Thoracic aorta (tissue), 2 donors: ENCODE data around the gene STK33. TPM values are rescaled to one million over a fixed set of nuclear protein-coding genes. Genes with fewer than 3 reads are reported as not detected.

Experiments
- ATAC-seq: fragments of 150-250 bp; one replicate; pipeline ENCODE4 v1.8.0; 2017; ENCODE audit warnings: low read depth; ENCODE audit not compliant: insufficient number of reproducible peaks, low FRiP score
- DNase-seq: peaks from one replicate; pipeline ENCODE4 v3.0.0-alpha.2; 2020; ENCODE audit warnings: low spot score
- H3K27ac ChIP-seq, 2 donors: fragments of 200-600 bp; sonication (generic); 1 replicate in 1 of 2; 2 replicates in 1 of 2; pipeline ENCODE4 v1.5.1; 2016; ENCODE audit warnings: mild to moderate bottlenecking in 2 of 2, moderate library complexity in 2 of 2
- H3K27me3 ChIP-seq: fragments of 200-600 bp; sonication (generic); replicated peaks from 2 replicates; pipeline ENCODE4 v1.6.0; 2016; ENCODE audit warnings: mild to moderate bottlenecking; ENCODE audit not compliant: insufficient read depth
- H3K36me3 ChIP-seq: fragments of 200-600 bp; sonication (generic); one replicate; pipeline ENCODE4 v1.5.1; 2016
- H3K4me1 ChIP-seq, 2 donors: fragments of 200-600 bp; sonication (generic); 1 replicate in 1 of 2; 2 replicates in 1 of 2; pipeline versions ENCODE4 v1.5.1 to v1.6.0; 2016; ENCODE audit warnings: low read depth in 2 of 2, mild to moderate bottlenecking in 1 of 2; ENCODE audit not compliant: control insufficient read depth in 1 of 2
- H3K4me3 ChIP-seq: fragments of 200-600 bp; sonication (generic); 2 replicates; pipeline ENCODE4 v1.5.1; 2016; ENCODE audit warnings: mild to moderate bottlenecking
- H3K9me3 ChIP-seq: fragments of 200-600 bp; sonication (generic); 2 replicates; pipeline ENCODE4 v1.5.1; 2016
- total RNA-seq, 2 donors: library from RNA; depleted of rRNA; stranded (reverse); fragments of >200 nt; gene quantifications; one replicate each; pipeline versions ENCODE4 v1.1.0 to v1.2.3, GENCODE V29; 2016
- TF ChIP-seq, protein P1 (sequence below): fragments of 200-600 bp; sonication (generic); IDR thresholded peaks from one replicate; pipeline ENCODE4 v1.5.1; 2019; ENCODE audit warnings: antibody characterized with exemption

The STK33 gene
- total RNA-seq, 2 donors from 2014 or later, result 1.3 TPM; not detected in 1

DNA sequence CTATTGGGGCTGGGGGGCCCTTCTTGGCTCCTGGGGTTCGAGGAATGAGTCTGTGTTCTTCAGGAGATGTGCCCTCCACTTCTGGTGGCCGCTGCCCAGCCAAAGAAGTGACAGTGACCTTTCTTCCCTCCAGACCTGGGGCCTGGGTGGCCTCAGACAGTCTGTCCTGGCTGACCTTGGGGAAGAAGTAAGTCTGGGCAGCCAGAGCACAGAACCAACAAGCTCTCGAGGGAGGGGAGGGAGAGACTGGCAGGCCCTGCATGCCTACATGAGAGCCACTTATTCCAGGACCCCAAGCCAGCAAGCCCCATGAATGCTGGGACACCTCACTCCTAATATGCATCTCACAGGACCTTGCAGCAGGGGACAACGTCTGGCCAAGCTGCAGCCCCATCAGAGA lies 27.1 kb upstream of the STK33 start:
- H3K9me3 ChIP-seq, result no peaks in the 10 kb centered on the region
- H3K36me3 ChIP-seq, result peaks cover 49% of the 10 kb centered on the region
- no peak overlapping the region for H3K4me3 ChIP-seq
- DNase-seq (no peak), ATAC-seq (no peak)
- no peaks in the 10 kb centered on the region for H3K27me3 ChIP-seq
- TF ChIP-seq, protein P1, sequence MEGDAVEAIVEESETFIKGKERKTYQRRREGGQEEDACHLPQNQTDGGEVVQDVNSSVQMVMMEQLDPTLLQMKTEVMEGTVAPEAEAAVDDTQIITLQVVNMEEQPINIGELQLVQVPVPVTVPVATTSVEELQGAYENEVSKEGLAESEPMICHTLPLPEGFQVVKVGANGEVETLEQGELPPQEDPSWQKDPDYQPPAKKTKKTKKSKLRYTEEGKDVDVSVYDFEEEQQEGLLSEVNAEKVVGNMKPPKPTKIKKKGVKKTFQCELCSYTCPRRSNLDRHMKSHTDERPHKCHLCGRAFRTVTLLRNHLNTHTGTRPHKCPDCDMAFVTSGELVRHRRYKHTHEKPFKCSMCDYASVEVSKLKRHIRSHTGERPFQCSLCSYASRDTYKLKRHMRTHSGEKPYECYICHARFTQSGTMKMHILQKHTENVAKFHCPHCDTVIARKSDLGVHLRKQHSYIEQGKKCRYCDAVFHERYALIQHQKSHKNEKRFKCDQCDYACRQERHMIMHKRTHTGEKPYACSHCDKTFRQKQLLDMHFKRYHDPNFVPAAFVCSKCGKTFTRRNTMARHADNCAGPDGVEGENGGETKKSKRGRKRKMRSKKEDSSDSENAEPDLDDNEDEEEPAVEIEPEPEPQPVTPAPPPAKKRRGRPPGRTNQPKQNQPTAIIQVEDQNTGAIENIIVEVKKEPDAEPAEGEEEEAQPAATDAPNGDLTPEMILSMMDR, result no peak
- no peaks in the 10 kb centered on the region for H3K4me1 ChIP-seq
- no peak overlapping the region for H3K27ac ChIP-seq

DNA sequence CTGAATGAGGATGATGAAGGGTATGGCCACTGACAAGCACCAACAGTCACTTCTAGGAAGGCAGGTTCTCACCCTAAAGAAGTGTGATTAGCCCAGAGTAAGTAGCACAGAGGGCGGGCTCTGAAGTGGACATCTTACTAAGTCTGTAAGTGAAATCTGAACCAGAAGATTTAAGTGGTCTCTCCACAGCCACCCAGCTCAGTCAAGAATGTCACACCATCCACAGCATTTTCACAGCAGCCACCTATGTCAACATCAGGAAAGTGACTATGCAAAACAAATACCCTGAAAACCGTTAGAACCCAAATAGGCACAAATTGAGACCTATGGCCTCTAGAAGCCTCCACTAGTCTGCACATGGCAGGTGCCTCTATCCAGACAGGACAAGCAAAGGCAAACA lies 23.0 kb upstream of the STK33 start:
- Histone ChIP-seq H3K4me1 (no peaks in the 10 kb centered on the region), H3K9me3 (no peaks in the 10 kb centered on the region), H3K27me3 (no peaks in the 10 kb centered on the region), H3K4me3 (no peak overlapping the region), H3K27ac (no peak overlapping the region), H3K36me3 (peaks cover 29% of the 10 kb centered on the region)
- ATAC-seq, result no peak
- DNase-seq, result no peak
- TF ChIP-seq, protein P1, result no peak

DNA sequence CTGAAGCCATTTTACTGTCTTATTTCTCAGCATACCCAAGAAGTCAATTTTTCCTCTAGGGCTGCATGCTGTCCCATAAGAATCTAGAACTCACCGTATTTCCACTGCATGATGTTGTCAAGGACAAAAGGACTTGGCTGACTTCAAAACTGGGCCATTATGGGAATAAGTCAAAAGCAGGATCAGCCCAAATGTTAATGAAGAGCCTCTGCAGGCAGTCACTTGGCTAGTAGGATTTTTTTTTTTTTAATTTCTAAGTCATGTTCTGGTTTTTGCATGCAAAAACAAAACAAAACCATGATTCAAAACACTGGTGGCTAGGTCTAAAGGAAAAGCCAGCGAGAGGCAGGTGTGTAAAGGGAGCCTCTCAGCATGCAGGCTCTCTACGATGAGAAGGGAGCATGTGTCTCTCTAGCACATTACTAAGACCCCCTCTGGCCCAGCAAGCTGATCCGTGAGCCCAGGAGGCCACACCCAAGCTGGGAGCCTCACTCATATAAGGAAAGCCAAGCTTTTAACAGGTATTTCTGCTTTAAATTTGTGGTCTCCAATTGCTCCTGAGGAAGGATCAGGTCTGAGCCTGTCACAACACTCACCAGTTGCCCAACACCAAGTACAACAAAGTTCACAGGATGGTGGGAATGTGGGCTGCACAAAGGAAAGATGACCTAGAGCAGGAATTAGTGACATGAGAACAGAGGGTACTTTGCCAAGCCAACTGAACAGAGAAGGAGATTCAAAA lies 21.4 kb upstream of the STK33 start:
- Histone ChIP-seq H3K27ac (no peak overlapping the region), H3K27me3 (no peaks in the 10 kb centered on the region), H3K4me3 (no peak overlapping the region), H3K36me3 (peaks cover 23% of the 10 kb centered on the region), H3K4me1 (no peaks in the 10 kb centered on the region), H3K9me3 (no peaks in the 10 kb centered on the region)
- TF ChIP-seq, protein P1, result no peak
- no peak for DNase-seq
- ATAC-seq, result no peak

DNA sequence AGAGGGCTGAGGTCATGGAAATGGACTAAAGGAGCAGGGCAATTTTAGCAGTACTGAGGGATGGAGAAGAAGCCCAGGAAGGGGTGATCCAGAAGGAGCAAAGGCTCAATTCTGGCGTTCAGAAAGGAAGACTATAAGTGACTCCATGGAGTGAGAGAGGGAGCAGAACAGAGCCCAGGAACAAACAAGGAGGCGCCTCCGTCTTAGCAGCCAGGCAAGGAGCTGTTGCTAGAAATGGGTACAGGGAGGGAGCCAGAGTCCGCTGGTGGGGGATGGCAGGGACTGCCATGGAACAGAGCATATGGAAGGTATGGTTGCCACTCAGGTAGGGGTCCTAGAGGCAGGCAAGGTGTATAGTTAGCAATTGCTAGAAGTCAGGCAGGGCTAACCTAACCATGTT lies 20.5 kb upstream of the STK33 start:
- H3K4me1 ChIP-seq, result no peaks in the 10 kb centered on the region
- DNase-seq, result no peak
- TF ChIP-seq, protein P1, result no peak
- H3K27me3 ChIP-seq, result no peaks in the 10 kb centered on the region
- H3K9me3 ChIP-seq, result no peaks in the 10 kb centered on the region
- H3K4me3 ChIP-seq, result no peak overlapping the region
- H3K27ac ChIP-seq, result no peak overlapping the region
- no peak for ATAC-seq
- peaks cover 23% of the 10 kb centered on the region for H3K36me3 ChIP-seq

DNA sequence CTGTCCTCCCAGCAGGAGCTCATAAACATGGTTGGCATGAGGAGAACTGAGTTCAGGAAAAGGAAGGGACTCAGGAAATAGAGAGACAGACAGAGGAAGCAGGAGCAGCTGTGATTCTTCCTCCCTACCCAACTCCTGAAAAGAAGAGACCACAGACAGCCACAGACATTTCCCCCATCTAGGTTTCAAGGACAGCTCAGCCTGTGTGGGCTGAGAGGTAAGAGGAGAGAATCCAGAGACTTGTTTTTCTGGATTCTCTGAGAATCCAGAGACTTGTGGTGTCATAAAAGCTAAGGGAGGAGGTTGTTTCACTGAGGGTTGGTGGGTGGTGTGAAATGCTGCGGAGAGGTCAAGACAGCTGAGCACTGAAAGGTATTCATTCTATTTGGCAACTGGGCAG lies 19.0 kb upstream of the STK33 start:
- no peak for DNase-seq
- no peak overlapping the region for H3K27ac ChIP-seq
- no peak for ATAC-seq
- TF ChIP-seq, protein P1, result no peak
- no peaks in the 10 kb centered on the region for H3K27me3 ChIP-seq
- H3K4me1 ChIP-seq, result no peaks in the 10 kb centered on the region
- H3K9me3 ChIP-seq, result no peaks in the 10 kb centered on the region
- H3K36me3 ChIP-seq, result peaks cover 21% of the 10 kb centered on the region
- no peak overlapping the region for H3K4me3 ChIP-seq
